ENCODE measurements around the gene CCNF. TPM values are rescaled to one million over a fixed set of nuclear protein-coding genes. Genes with fewer than 3 reads are reported as not detected.

Gene CCNF
- polyA plus RNA-seq, 3 donors: 0.34 to 0.97 (median 0.68) TPM

GRCh38 chr16:2494616-2495015 is 65.4 kb downstream of the CCNF start:
- Histone ChIP-seq H3K79me2 (ENCODE audit: insufficient read depth, low read length) (peaks cover 22% of the 10 kb centered on the region), H3K9me3 (replicated peaks in 1 of 2; ENCODE audit: control insufficient read depth in 1 of 2, insufficient read depth in 1 of 2, low read length in 2 of 2) (no peaks in the 10 kb centered on the region), H2AFZ (ENCODE audit: insufficient read depth, low read depth, low read length, poor library complexity, severe bottlenecking) (peak overlapping the region; percentile 11), H3K9ac (ENCODE audit: insufficient read depth, low read length, poor library complexity, severe bottlenecking) (no peak overlapping the region), H3K27ac (ENCODE audit: low read depth in 1 of 2, low read length in 2 of 2) (peak overlapping the region; percentile 13 to 60), H4K20me1 (ENCODE audit: insufficient read depth, low read length) (no peaks in the 10 kb centered on the region), H3K4me3 (replicated peaks in 1 of 3; ENCODE audit: low read depth in 2 of 3, low read length in 3 of 3) (no peak overlapping the region), H3K4me2 (replicated peaks; ENCODE audit: extremely low read depth, low read length, poor library complexity, severe bottlenecking) (no peak overlapping the region), H3K27me3 (ENCODE audit: control insufficient read depth in 2 of 2, insufficient read depth in 2 of 2, low read length in 2 of 2) (no peaks in the 10 kb centered on the region), H3K4me1 (ENCODE audit: control insufficient read depth in 1 of 2, insufficient read depth in 2 of 2, low read length in 2 of 2) (peaks cover 5 to 7% of the 10 kb centered on the region in 2 donors), H3K36me3 (replicated peaks in 1 of 2; ENCODE audit: control insufficient read depth in 1 of 2, insufficient read depth in 2 of 2, low read length in 2 of 2) (peaks cover 23 to 44% of the 10 kb centered on the region in 2 donors)
- H3K9me3 Mint-ChIP-seq: peaks cover 0 to 5% (median 2%) of the 10 kb centered on the region in 7 donors
- H3K4me3 Mint-ChIP-seq: no peak overlapping the region
- H3K4me1 Mint-ChIP-seq: peaks cover 4% of the 10 kb centered on the region
- DNase-seq: no peak
- peaks cover 31 to 45% of the 10 kb centered on the region in 2 donors for H3K36me3 Mint-ChIP-seq
- H3K27me3 Mint-ChIP-seq (ENCODE audit: low read depth in 3 of 3): no peaks in the 10 kb centered on the region
- intact Hi-C loops (cut with micrococcal nuclease): no loop called here
- H3K27ac Mint-ChIP-seq: peak overlapping the region in 5 of 7 donors; percentile 46 to 76 (median 64)
- WGBS (ENCODE audit: insufficient coverage): no CpG with 5 or more reads among the region's 5 CpGs
- TF ChIP-seq CTCF (IDR thresholded peaks at IDR 0.05): no peak

- Mint-ChIP-seq H3K27ac (no peak overlapping the region), H3K4me3 (no peak overlapping the region), H3K27me3 (ENCODE audit: low read depth in 3 of 3) (no peaks in the 10 kb centered on the region), H3K9me3 (peaks cover 0 to 5% (median 2%) of the 10 kb centered on the region in 7 donors), H3K4me1 (peaks cover 4% of the 10 kb centered on the region), H3K36me3 (peaks cover 29 to 44% of the 10 kb centered on the region in 2 donors)
- Histone ChIP-seq H3K4me1 (ENCODE audit: control insufficient read depth in 1 of 2, insufficient read depth in 2 of 2, low read length in 2 of 2) (peaks cover 5 to 7% of the 10 kb centered on the region in 2 donors), H3K9ac (ENCODE audit: insufficient read depth, low read length, poor library complexity, severe bottlenecking) (no peak overlapping the region), H4K20me1 (ENCODE audit: insufficient read depth, low read length) (no peaks in the 10 kb centered on the region), H2AFZ (ENCODE audit: insufficient read depth, low read depth, low read length, poor library complexity, severe bottlenecking) (no peak overlapping the region), H3K27ac (ENCODE audit: low read depth in 1 of 2, low read length in 2 of 2) (no peak overlapping the region), H3K9me3 (replicated peaks in 1 of 2; ENCODE audit: control insufficient read depth in 1 of 2, insufficient read depth in 1 of 2, low read length in 2 of 2) (no peaks in the 10 kb centered on the region), H3K79me2 (ENCODE audit: insufficient read depth, low read length) (peaks cover 17% of the 10 kb centered on the region), H3K36me3 (replicated peaks in 1 of 2; ENCODE audit: control insufficient read depth in 1 of 2, insufficient read depth in 2 of 2, low read length in 2 of 2) (peaks cover 23 to 41% of the 10 kb centered on the region in 2 donors), H3K4me2 (replicated peaks; ENCODE audit: extremely low read depth, low read length, poor library complexity, severe bottlenecking) (no peak overlapping the region), H3K27me3 (ENCODE audit: control insufficient read depth in 2 of 2, insufficient read depth in 2 of 2, low read length in 2 of 2) (no peaks in the 10 kb centered on the region), H3K4me3 (replicated peaks in 1 of 3; ENCODE audit: low read depth in 2 of 3, low read length in 3 of 3) (no peak overlapping the region)
- no peak for TF ChIP-seq CTCF (IDR thresholded peaks at IDR 0.05)
- no peak for DNase-seq
- intact Hi-C loops (cut with micrococcal nuclease): no loop called here
- 96% methylated on average over 5 of the region's 5 CpGs for WGBS (ENCODE audit: insufficient coverage)
These were observed 65.8 kb downstream of the CCNF start for GRCh38 chr16:2495041-2495440.

Measured in CD14-positive monocyte (primary cell).